ENCODE measurements around the gene CAPNS1.
"Not testable (repeated sequence)": the region's sequence is repeated elsewhere in the genome, so short reads cannot be mapped to it uniquely, and the experiment has no call there.

Gene CAPNS1

GRCh38 chr19:36121486-36122124 lies 18.3 kb upstream of the CAPNS1 start:
- no peak for ATAC-seq
- TF ChIP-seq ZFP30 (CRISPR knock-in tag; IDR thresholded peaks at IDR 0.05): no peak

- TF ChIP-seq POU6F1 (CRISPR knock-in tag; IDR thresholded peaks at IDR 0.05; ENCODE audit: borderline replicate concordance, low read depth) (no peak), ZNF8 (CRISPR knock-in tag; IDR thresholded peaks at IDR 0.05) (no peak), ZC3H10 (CRISPR knock-in tag; IDR thresholded peaks at IDR 0.05) (no peak), PPARA (CRISPR knock-in tag; IDR thresholded peaks at IDR 0.05; ENCODE audit: borderline replicate concordance) (no peak), TSHZ2 (CRISPR knock-in tag; IDR thresholded peaks at IDR 0.05) (no peak), ZNF70 (CRISPR knock-in tag; IDR thresholded peaks at IDR 0.05) (no peak), ZFP30 (CRISPR knock-in tag; IDR thresholded peaks at IDR 0.05) (no peak), ISL1 (CRISPR knock-in tag; IDR thresholded peaks at IDR 0.05) (no peak), ZFP3 (CRISPR knock-in tag; IDR thresholded peaks at IDR 0.05) (no peak), ARNTL (CRISPR knock-in tag; IDR thresholded peaks at IDR 0.05; ENCODE audit: borderline replicate concordance, low read depth) (no peak), CSDC2 (CRISPR knock-in tag; IDR thresholded peaks at IDR 0.05) (no peak), CREB5 (CRISPR knock-in tag; IDR thresholded peaks at IDR 0.05; ENCODE audit: low read depth) (no peak), RARB (CRISPR knock-in tag; IDR thresholded peaks at IDR 0.05) (no peak), TCF4 (CRISPR knock-in tag; IDR thresholded peaks at IDR 0.05; ENCODE audit: borderline replicate concordance) (no peak), TOX (CRISPR knock-in tag; IDR thresholded peaks at IDR 0.05; ENCODE audit: borderline replicate concordance) (no peak), CSRNP3 (CRISPR knock-in tag; IDR thresholded peaks at IDR 0.05) (no peak), ZNF565 (CRISPR knock-in tag; conservative IDR thresholded peaks at IDR 0.05; ENCODE audit: low read depth) (no peak), SNAI2 (CRISPR knock-in tag; IDR thresholded peaks at IDR 0.05) (no peak)
- no peak for ATAC-seq
Observed at GRCh38 chr19:36125557-36125956, 14.3 kb upstream of the CAPNS1 start.

- peak; percentile 10 for ATAC-seq
- TF ChIP-seq ZNF565 (CRISPR knock-in tag; conservative IDR thresholded peaks at IDR 0.05; ENCODE audit: low read depth) (no peak), ISL1 (CRISPR knock-in tag; IDR thresholded peaks at IDR 0.05) (no peak), PPARA (CRISPR knock-in tag; IDR thresholded peaks at IDR 0.05; ENCODE audit: borderline replicate concordance) (no peak), ESRRG (CRISPR knock-in tag; IDR thresholded peaks at IDR 0.05) (no peak), PATZ1 (CRISPR knock-in tag; IDR thresholded peaks at IDR 0.05; ENCODE audit: borderline replicate concordance) (no peak), OSR1 (CRISPR knock-in tag; IDR thresholded peaks at IDR 0.05) (no peak), TCF4 (CRISPR knock-in tag; IDR thresholded peaks at IDR 0.05; ENCODE audit: borderline replicate concordance) (no peak), RARB (CRISPR knock-in tag; IDR thresholded peaks at IDR 0.05) (no peak)
Observed at GRCh38 chr19:36128392-36128736, 11.5 kb upstream of the CAPNS1 start.

- not testable (repeated sequence) for ATAC-seq
Observed at GRCh38 chr19:36131221-36131620, 8.6 kb upstream of the CAPNS1 start.

- not testable (repeated sequence) for ATAC-seq
Observed at GRCh38 chr19:36134867-36135266, 5.0 kb upstream of the CAPNS1 start.

Data from SK-N-SH treated with all-trans-retinoic acid at 6 μM for 48 hours (cell line).